Left ventricle myocardium superior (tissue), 1 donor: ENCODE results near the gene TTC12. TPM values are rescaled to one million over a fixed set of nuclear protein-coding genes. Genes with fewer than 3 reads are reported as not detected.

Experiments used
- ATAC-seq: fragments of 200-7000 bp; cut with Tn5 transposase; one replicate; pipeline ENCODE4 v1.9.1; 2020; ENCODE audit warnings: mild to moderate bottlenecking, moderate library complexity
- DNase-seq: peaks from one replicate; pipeline ENCODE4 v3.0.0-alpha.2; 2020
- intact Hi-C: fragments of 100-400 bp; cut with micrococcal nuclease; formaldehyde crosslinking; loops from one replicate; pipeline ENCODE4 v1.11.0; 2022
- total RNA-seq: library from RNA; stranded (reverse); fragmentation: NEBNext Ultra II Directional; extraction: Animal tissue kit (Norgen Biotek cat#: 25700); gene quantifications from one replicate; pipeline ENCODE4 v1.2.1, GENCODE V29; 2021
- donor health status: DM: no; HTN: yes; CAD: no; lungs with severe emphysema.

The TTC12 gene
- total RNA-seq, 1 donor from 2014 or later = 7.7 TPM

DNA sequence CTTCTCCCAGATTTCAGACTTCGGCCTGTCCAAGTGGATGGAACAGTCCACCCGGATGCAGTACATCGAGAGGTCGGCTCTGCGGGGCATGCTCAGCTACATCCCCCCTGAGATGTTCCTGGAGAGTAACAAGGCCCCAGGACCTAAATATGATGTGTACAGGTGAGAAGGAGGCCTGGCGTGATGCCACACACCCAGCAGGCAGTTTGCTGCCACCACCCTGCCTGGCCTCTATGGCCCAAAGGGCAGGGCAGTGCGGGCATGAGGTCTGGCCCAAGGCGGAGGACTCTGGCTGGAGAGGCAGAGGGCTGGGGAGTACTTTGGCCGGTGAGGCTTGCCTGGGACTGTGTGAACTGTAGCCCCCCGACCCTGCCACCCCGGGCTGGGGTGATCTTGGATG lies 80.5 kb downstream of the TTC12 start:
- ATAC-seq = no peak
- DNase-seq = no peak
- intact Hi-C loops = no loop called here

DNA sequence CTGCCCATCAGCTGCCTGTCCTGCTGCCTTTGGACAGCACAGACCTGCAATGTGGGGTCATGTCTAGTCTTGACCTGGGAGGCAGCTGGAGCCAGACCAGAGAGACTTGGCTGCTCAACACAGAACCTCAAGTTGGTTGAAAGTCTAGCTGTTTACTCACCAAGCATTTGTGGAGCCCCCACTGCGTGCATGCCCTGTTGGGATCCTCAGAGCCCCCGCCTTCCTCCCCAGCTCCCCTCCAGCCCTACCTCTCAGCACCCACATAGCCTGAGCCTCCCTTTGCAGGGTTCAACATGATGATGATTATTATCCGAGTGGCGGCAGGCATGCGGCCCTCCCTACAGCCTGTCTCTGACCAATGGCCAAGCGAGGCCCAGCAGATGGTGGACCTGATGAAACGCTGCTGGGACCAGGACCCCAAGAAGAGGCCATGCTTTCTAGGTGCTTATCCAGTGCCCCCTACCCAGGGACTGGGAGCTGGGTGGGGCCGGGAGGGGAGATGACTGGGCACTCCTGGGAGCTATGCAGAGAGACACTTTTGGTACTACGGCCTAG lies 81.5 kb downstream of the TTC12 start:
- ATAC-seq = no peak
- DNase-seq = no peak

DNA sequence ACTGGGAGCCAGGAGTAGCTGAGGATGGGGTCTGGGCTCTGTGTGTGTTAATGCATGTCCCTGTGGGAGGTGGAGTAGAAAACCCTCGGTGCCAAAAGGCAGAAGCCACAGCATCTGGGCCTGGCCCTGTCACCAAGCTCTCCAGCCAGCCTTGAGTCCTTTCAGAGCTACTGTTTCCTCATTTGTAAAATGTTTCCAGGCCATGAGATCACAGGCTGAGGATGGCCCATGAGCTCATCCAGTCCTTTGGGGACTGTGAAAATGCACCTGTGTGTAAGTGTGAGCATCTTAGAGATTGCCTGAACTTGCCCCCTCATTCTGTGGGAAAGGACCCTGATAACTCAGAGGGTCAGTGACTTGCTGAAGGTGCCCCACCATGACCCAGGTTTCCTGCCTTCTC lies 82.3 kb downstream of the TTC12 start:
- intact Hi-C loops = no loop called here
- no peak for ATAC-seq
- no peak for DNase-seq

More for the DNA sequence above, 81.5 kb downstream of the TTC12 start:
- intact Hi-C loops = no loop called here

DNA sequence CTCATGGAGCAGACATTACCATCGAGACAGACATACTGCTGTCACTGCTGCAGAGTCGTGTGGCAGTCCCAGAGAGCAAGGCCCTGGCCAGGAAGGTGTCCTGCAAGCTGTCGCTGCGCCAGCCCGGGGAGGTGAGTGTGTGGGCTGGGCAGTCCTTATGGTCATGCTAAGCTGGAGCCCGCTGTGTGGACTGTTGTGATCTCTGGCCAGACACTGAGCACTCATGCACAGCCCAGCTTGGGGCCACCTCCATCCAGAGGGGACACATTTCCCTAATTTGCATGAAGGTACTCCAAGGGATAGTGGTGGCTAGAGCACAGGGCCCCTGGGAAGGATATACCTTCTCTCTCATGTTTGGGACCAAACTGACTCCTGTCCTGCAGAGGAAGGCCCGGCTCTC lies 82.8 kb downstream of the TTC12 start:
- ATAC-seq = no peak
- intact Hi-C loops = no loop called here
- DNase-seq = no peak

DNA sequence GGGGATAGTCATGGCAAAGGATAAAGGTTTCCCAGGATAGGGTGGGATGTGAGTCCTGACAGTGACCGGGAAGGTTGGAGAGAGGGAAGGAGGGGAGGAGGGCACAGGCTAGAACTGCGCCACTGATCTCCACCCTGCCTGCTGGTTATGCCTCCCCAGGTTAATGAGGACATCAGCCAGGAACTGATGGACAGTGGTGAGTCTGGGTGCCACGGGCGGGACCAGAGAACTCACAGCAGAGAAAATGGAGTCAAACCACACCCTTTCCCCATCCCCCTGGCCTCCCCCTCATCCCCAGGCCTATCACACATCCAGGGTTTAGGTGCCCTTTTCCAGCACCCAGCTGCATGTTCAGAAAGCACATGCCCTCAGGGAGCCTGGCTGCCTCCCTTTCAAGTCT lies 83.4 kb downstream of the TTC12 start:
- DNase-seq (no peak), ATAC-seq (no peak)
- intact Hi-C loops = no loop called here

DNA sequence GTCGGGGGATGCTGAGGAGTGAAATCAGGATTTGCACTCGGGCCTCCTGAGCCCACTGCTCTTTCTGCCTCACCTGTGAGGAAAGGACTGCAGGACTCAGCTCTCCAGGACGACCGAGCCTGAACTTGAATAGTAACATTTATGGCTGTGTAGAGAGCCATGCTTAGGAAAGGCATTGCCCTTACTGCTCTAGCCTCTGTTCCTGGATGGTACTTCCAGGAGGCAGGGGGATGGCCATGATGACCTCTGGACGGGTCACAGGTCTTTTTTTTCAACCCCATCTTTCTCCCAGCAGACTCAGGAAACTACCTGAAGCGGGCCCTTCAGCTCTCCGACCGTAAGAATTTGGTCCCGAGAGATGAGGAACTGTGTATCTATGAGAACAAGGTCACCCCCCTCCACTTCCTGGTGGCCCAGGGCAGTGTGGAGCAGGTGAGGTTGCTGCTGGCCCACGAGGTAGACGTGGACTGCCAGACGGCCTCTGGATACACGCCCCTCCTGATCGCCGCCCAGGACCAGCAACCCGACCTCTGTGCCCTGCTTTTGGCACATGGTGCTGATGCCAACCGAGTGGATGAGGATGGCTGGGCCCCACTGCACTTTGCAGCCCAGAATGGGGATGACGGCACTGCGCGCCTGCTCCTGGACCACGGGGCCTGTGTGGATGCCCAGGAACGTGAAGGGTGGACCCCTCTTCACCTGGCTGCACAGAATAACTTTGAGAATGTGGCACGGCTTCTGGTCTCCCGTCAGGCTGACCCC lies 84.5 kb downstream of the TTC12 start:
- DNase-seq (no peak), ATAC-seq (no peak)
- intact Hi-C loops = no loop called here

DNA sequence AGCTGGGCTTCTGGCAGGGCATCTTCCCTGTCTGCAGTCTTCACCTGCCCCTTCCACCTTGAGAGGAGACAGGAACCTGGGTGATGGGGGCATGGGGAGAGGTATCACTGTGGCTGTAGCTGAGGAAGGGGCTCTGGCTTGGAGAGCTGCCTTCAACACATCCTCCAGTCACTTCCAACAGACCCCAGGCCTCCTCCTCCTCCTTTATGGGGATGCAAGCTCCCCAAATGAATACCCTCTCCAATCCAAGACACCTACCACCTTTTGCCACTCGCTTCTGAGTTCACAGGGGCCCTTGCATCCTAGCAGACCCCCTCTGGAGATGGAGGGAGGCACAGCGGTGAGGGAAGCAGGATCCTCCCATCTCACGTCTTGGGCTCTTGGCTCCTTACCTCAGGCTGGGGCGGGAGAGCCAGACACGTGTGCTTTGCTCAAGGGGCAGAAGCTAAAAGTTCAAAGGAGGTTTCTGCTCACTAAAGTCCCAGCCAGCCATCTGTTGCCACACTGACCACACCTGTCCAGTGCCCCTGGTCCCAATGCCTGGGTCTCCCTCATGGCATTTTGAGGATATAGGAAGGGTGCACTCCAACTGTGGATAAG lies 86.3 kb downstream of the TTC12 start:
- no peak for DNase-seq
- ATAC-seq = no peak
- intact Hi-C loops = no loop called here

DNA sequence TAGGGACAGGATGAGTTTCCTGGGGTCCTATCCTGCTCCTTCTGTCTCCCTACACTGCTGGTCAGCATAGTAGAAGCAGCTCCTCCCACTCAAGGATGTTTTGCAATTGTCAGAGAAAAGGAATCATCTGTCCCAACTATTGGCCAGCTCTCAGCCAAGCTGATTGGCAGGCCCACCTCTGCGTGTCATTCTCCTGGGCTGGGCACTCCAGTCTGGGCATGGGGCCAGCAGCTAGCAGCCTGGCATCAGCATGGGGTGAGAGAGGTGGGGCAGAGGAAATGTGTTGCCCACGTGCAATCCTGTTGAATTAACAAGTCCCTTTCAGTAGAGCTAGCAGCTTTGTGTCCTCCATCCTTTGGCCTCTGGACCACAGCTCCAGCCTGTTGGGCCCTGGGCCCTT lies 87.3 kb downstream of the TTC12 start:
- intact Hi-C loops = no loop called here
- ATAC-seq = peak; percentile 98
- DNase-seq = peak; percentile 89

DNA sequence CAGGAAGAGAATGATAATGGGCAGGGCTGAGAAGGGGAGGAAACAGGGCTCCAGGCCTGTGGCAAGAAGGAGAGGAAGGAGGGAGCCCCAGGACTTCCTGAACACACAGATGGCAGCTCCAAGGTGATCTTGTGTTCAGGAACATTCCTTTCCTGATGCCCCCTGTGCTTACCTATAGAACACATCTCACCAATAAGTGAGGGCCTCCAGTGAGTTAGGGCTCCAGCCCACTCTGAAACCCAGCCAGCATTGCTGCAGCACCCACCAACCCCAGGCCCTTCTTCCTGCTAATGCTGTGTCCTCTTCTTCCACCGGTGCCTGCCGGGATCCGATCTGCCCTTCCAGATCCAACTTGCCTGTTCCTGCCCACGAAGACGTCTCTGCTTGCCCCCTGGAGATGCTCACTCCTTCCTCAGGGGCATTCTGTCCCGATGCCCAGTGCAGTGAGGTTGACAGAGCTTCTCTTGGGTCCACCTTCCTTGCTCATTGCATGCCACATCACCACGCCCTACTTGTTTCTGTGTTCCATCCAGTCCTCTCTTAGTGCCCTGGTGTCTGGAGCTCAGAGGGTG lies 90.6 kb downstream of the TTC12 start:
- ATAC-seq = no peak
- intact Hi-C loops = no loop called here
- no peak for DNase-seq

DNA sequence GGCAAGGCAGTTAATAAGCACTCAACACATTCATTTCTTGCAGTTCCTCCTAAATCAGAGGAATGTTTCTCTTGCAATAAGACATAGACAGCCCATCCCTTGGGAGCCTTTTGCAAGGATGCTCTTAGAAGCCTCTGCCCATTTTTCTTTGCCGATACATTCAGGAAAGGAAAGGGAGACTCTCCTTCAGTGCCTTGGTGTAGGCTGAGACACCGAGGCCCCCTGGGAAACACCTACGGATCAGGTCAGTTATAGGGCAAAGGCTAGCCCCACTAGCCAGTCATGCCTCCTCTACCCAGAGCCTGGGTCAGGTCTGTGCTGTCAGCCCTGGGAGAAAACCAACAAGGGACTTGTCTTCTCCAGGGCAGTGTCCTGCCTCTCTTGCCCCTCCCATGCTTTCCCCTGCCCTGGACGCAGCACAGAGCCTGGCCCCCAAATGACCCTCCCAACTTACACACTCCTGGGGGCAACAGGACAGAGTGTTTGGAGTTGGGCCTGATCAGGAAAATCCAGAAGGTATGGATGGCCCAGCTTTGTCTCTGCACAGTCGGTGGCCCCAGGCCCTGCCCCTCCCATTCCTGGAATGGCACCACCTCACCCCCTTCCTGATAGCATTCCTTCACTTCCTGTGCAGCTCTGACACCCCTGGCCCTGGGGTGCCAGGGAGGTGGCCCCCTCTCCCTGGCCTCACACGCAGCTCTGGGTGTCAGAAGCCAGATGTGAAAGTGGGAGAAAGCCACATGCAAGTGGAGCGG lies 91.5 kb downstream of the TTC12 start:
- no peak for ATAC-seq
- intact Hi-C loops = no loop called here
- DNase-seq = no peak

DNA sequence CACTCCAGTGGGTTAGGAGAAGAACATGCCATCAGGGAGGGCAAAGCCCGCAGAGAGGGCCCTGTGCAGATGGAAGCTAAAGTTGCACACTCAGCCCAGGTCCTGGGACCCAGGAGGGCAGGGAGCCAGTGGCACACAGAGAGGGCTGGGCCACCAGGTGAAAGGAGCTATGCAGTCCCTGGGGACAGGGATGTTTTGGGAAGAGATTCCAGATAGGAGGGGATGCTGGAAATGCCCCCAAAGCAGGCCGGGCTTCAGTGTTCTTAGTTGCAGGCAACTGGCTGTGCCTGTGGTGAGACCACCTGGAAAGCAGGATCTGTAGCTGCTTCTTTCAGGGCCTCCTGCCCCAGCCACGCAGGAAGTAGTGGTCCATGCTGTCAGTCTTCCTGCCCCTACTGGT lies 92.8 kb downstream of the TTC12 start:
- intact Hi-C loops = no loop called here
- ATAC-seq (no peak), DNase-seq (no peak)

DNA sequence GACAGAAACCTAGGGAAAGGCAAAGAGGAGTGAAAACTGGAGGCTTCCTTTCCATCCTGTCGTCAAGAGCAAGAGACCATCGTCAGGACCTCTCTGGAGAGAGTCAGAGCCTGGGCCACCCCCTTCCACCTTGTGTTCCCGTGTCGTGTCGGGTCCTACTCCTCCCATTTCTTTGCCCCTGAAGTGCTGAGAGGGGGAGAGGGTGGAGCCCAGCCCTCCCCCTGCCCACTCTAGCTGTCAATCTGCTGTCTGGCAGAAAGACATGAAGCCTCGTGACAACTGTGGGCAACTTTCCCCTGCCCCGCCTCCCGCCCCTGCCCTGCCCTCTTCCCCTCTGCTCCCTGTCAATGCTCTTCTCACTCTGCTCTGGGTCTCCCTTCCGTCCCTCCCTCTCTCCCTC lies 93.8 kb downstream of the TTC12 start:
- intact Hi-C loops = no loop called here
- ATAC-seq (no peak), DNase-seq (no peak)

DNA sequence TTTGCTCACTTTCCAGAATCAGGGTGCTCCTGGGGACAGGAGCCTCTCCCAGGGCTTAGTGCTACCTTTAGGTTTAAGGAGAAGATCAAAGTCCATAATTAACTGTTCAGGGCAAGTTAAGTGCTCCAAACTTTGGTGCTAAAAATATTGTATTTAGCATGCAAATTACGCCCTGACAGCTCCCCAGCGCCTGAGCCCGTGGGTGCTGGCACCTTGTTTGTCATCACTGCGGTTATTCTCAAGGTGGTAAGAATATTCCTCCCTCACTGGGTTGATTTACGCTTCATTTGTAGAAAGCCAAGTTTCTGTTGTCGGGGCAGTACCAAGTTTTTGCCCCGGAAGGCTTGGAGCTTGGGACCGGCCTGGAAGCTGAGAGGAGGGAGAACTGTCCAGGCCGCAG lies 94.5 kb downstream of the TTC12 start:
- DNase-seq (no peak), ATAC-seq (no peak)
- intact Hi-C loops = no loop called here

DNA sequence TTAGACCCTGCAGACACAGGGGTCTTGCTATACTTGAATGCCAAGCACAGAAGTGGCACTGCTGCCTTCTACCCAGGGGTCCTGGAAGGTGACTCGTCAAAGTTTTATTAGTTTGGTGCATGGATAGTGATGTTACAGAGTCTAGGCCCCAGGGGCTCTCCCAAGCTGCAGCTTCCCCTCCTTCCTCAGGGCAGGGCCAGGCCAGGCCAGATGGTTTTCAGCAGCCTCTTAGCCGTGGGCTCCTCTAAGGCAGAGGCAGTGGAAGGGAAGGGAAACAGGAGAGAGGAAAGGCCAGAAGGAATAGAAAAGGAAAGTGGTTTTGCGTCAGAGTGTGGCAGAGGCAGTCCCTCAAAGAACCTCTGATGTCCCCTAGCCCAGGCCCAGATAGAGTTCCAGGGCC lies 95.1 kb downstream of the TTC12 start:
- ATAC-seq (no peak), DNase-seq (no peak)
- intact Hi-C loops = no loop called here

DNA sequence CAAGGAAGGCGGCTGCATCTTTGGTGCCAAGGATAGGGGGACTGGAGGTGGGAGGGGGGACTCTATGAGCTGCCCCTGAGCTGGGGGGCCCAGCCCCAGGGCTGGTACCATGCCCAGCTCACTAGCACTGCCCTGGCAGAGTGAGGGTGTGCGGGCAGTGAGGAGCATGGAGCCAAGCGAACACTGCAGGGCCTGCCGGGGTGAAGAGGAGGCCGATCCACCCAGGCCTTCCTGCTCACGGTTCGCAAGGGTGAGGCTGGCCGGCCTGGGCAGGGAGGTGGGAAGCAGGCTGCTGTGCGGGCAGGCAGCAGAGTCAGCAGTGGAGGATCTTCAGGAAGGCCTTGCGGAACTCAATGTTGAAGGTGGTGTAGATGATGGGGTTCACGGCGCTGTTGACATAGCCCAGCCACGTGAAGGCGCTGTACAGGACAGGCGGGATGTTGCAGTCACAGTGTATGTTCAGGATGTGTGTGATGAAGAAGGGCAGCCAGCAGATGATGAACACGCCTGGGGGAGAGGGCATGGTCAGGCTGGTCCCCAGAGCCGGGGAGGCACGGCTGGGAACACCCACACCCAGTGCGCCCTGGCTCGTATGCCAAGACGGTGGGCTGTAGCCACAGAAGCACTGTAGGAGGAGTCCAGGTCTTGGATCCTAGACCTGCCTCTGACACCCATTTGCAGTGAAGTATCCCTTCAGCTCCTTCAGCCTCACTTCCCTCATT lies 96.2 kb downstream of the TTC12 start:
- intact Hi-C loops = no loop called here
- DNase-seq = no peak
- ATAC-seq = no peak

DNA sequence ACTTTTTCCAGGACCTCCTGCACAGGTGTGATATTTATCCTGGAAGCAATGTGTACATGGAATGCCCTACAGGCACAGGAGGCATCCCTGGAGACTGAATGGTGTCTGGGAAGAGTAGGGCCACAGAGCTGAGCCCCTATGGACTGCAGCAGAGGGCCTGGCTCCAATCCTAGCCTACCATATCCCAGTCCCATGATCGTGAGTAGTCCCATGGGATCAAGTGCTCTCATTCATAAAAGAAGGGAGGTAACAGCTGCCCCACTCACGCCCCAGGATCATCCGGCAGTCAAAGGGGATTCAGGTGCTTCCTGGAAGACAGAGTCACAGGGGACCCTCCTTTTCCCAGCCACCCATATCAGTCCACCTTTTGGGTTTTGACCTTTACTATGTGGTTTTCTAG lies 97.2 kb downstream of the TTC12 start:
- DNase-seq (no peak), ATAC-seq (no peak)
- intact Hi-C loops = no loop called here

DNA sequence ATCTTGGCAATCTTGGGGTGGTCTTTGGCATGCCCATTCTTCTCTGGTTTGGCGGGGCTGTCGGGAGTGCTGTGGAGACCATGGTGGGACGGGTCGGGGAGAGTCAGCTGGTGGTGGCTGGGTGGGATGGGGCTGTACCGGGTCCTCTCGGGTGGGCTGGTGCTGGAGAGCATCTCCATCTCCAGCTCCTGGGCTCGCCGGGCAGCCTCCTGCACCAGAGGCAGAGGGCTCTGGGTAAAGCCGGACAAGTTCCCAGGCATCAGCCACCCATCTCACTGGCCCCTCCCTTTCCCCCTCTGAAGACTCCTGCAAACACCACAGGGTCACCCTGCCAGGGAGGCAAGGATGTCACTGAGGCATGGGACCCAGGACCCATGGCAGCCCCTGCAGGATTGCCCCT lies 98.3 kb downstream of the TTC12 start:
- DNase-seq = no peak
- ATAC-seq = no peak
- intact Hi-C loops = no loop called here

DNA sequence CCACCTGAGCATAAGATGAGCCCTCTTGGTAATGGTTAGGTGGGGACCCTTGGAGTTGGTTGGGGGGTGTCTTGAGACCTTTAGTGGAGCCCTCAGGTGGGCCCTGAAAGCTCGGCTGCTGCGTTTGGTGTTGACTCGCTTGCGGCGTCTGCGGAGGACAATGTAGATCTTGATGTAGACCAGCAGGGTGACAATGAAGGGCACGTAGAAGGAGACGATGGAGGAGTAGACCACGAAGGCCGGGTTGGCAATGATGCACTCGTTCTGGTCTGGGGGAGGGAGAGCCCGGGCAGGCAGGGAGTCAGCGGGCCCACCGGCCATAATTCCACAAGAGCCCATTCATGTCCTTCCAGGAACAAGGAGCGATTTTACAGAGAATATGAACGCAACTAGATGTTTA lies 101.0 kb downstream of the TTC12 start:
- no peak for DNase-seq
- intact Hi-C loops = no loop called here
- no peak for ATAC-seq
